Measurements from ENCODE around the gene SHC3.

The SHC3 gene

DNA sequence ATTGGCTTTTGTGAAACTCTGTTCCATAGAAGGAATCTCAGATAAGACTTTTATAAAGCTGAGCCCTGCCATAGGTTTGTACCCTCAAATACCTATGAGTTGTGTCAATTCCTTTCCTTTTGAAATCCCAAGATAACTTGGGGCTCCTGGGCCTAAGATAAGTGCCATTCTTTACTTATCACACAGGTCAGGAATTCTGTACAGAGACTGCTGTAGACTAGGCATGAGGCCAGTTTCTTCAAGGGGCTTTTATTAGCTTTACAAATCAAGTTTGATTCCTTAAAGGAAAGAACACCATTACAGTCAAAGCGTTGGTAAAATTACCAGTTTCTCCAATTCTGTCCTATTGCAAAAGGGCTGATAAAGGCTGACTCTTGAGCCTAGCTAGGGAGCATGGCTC, 39.2 kb downstream of the SHC3 start:
- no peak for TF ChIP-seq ZFX (IDR thresholded peaks at IDR 0.05; ENCODE audit: borderline replicate concordance)
- TF ChIP-seq, protein P1, sequence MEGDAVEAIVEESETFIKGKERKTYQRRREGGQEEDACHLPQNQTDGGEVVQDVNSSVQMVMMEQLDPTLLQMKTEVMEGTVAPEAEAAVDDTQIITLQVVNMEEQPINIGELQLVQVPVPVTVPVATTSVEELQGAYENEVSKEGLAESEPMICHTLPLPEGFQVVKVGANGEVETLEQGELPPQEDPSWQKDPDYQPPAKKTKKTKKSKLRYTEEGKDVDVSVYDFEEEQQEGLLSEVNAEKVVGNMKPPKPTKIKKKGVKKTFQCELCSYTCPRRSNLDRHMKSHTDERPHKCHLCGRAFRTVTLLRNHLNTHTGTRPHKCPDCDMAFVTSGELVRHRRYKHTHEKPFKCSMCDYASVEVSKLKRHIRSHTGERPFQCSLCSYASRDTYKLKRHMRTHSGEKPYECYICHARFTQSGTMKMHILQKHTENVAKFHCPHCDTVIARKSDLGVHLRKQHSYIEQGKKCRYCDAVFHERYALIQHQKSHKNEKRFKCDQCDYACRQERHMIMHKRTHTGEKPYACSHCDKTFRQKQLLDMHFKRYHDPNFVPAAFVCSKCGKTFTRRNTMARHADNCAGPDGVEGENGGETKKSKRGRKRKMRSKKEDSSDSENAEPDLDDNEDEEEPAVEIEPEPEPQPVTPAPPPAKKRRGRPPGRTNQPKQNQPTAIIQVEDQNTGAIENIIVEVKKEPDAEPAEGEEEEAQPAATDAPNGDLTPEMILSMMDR (IDR thresholded peaks at IDR 0.05): no peak

DNA sequence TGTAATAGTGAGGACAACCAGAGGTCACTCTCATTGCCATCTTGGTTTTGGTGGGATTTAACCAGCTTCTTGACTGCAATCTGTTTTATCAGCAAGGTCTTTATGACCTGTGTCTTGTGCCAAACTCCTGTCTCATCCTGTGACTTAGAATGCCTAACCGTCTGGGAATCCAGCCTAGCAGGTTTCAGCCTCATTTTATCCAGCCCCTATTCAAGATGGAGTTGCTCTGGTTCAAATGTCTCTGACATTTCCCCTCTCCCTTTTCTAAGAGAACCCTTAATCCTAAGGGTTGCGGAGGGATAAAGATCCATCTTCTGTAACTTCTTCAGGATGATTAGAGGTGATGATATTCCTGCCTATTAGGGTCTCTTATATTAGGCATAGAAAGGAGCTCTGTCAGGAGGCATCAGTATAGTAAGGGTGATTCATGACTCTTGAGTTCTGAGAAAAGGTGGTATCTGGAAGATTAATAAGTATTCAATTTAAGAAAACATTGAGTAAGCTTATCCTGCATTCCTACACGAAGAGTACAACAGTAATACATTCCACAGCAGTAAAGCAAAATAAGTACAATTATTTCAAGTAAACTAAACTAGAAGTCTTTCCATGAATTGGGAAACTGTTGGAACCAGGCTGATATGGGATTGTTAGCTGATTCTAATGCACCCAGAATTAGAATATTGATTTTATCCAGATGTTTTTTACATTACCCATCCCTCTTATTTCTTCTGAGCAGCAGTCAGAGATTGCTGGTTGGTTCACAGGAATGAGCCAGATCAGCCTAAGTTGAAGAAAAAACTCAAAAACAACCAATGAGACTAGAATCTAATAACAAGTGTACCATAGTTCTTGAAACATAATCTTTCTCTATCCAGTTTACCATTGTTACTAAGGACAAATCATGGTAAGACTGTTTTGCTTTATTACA, 39.9 kb downstream of the SHC3 start:
- H3K27ac ChIP-seq: no peak overlapping the region
- no peak for TF ChIP-seq ZFX (IDR thresholded peaks at IDR 0.05; ENCODE audit: borderline replicate concordance)
- TF ChIP-seq, protein P1 (IDR thresholded peaks at IDR 0.05): no peak

More for the DNA sequence above, 39.2 kb downstream of the SHC3 start:
- H3K27ac ChIP-seq: no peak overlapping the region

DNA sequence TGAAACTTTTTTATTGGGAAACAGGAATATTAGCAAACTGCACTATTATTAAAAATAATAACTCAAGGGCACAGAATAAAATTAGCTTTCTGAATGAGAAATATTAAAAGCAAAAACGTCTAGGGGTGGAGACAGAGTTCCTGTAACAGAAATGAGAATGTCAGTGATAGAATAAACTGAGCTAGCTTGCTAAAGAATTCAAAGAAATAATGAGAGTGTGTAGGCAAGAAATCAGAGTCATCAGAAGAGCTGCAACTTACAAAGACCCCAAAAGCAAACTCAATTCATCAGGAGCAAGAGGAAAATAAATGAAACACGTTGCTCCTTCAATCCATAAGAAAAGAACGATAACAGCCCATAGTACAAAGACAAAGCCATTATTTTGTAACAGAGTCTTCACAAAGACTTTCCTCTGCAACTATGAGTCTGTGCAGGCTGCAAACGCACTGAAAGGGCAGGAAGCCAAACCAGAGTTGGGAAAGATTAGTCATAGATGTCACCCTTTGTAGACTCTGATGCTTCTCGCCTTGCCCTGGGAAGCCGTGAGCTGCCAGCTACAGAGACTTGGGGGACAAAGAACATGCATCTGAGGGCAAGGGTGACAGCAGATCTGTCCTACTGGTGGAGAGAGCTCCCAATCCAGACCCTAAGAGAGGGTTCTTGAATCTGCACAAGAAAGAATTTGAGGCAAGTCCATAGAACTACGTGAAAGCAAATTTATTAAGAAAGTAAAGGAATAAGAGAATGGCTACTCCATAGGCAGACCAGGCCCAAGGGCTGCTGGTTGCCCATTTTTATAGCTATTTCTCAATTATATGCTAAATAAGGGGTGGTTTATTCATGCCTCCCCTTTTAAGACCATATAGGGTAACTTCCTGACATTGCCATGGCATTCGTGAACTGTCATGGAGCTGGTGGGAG, 40.8 kb downstream of the SHC3 start:
- H3K27ac ChIP-seq: no peak overlapping the region
- TF ChIP-seq, protein P1 (IDR thresholded peaks at IDR 0.05): no peak
- TF ChIP-seq ZFX (IDR thresholded peaks at IDR 0.05; ENCODE audit: borderline replicate concordance): no peak

DNA sequence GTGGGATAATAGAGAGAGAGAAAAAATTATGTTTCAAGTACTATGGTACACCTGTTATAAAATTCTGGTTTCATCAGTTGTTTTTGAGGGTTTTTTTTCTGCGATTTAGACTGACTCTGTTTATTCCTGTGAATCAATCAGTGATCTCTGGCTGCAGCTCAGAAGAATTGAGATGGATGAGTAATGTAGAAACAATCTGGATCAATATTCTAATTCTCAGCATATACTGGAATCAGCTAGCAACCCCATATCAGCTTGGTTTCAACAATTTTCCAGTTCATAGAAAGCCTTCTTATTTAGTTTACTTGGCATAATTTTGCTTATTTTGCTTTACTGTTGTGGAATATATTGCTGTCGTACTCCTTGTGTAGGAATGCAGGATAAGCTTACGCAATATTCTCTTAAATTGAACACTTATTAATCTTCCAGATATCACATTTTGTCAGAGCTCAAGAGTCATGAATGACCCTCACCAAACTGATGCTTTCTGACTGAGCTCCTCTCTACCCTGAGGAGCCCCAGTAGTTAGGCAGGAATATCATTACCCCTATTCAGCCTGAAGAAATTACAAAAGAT, 42.9 kb downstream of the SHC3 start:
- TF ChIP-seq, protein P1 (IDR thresholded peaks at IDR 0.05): no peak
- no peak for TF ChIP-seq ZFX (IDR thresholded peaks at IDR 0.05; ENCODE audit: borderline replicate concordance)
- H3K27ac ChIP-seq: no peak overlapping the region

DNA sequence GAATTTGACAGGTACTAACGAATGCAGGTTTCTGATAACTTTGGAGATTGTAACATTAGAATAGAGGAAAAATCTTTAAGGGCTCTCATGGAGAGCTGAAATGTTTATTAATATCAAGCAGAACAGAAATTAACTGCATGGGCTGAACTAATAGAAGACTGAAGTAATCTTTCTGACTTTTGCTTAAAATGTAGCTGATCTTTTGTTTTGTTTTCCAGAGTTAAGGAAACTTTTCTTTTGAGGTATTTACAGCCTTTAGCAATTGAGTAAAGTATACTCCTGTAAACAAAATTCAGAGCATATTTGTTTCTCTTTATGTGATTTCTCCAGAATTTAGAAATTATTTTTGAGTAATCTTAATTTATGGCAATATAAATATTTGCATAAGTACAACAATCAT, 43.9 kb downstream of the SHC3 start:
- no peak for TF ChIP-seq ZFX (IDR thresholded peaks at IDR 0.05; ENCODE audit: borderline replicate concordance)
- TF ChIP-seq, protein P1 (IDR thresholded peaks at IDR 0.05): no peak
- no peak overlapping the region for H3K27ac ChIP-seq

DNA sequence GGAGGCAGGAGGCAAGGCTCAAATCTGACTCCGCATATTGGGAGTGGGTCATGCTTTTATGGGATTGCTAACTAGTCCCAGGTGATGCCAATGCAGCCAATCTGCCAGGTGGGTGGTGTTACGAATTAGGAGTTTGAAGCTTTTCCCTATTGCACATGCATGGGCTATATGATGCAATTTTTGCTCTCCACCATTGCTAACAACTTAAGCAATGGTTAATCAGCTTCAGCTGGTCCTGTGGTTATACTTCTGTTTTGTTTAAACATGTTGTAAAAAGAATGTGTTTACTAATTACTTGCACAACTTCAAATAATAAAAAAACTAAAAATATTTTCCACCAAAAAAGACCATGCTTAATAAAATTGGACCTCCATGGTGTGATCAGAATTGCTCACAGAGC, 55.7 kb downstream of the SHC3 start:
- no peak for TF ChIP-seq ZFX (IDR thresholded peaks at IDR 0.05; ENCODE audit: borderline replicate concordance)
- TF ChIP-seq, protein P1 (IDR thresholded peaks at IDR 0.05): no peak
- H3K27ac ChIP-seq: no peak overlapping the region

All from 22Rv1 (cell line).